Measurements from ENCODE around the gene AHNAK2.

Gene AHNAK2

DNA sequence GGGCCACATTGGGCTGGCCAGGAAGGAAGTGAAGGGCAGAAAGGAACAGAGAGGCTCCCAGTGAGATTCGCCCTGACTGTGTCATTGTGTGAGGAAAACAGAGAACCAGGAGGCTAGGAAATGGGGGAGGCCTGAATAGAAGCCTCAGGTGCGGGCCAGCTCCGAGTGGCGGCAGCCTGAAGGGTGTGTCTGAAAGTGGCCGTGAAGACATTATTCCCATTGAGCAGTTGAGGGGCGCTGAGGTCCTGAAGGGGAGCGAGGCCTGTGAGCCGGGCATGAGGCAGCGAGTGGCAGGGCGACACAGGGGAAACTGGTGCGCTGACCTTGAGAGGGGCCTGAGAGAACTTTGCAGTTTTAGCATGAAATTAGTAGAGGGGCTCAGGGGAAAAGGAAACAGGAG, 14.3 kb upstream of the AHNAK2 start:
- TF ChIP-seq, protein P1, sequence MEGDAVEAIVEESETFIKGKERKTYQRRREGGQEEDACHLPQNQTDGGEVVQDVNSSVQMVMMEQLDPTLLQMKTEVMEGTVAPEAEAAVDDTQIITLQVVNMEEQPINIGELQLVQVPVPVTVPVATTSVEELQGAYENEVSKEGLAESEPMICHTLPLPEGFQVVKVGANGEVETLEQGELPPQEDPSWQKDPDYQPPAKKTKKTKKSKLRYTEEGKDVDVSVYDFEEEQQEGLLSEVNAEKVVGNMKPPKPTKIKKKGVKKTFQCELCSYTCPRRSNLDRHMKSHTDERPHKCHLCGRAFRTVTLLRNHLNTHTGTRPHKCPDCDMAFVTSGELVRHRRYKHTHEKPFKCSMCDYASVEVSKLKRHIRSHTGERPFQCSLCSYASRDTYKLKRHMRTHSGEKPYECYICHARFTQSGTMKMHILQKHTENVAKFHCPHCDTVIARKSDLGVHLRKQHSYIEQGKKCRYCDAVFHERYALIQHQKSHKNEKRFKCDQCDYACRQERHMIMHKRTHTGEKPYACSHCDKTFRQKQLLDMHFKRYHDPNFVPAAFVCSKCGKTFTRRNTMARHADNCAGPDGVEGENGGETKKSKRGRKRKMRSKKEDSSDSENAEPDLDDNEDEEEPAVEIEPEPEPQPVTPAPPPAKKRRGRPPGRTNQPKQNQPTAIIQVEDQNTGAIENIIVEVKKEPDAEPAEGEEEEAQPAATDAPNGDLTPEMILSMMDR (IDR thresholded peaks at IDR 0.05; ENCODE audit: insufficient read depth, low read length, missing control alignments), result no peak
- no peak overlapping the region for H3K4me3 ChIP-seq (ENCODE audit: low read depth, low read length)
- DNase-seq (ENCODE audit: low read depth, low spot score), result no peak
- ChIA-PET POLR2A (no interaction called here), CTCF (no interaction called here)

DNA sequence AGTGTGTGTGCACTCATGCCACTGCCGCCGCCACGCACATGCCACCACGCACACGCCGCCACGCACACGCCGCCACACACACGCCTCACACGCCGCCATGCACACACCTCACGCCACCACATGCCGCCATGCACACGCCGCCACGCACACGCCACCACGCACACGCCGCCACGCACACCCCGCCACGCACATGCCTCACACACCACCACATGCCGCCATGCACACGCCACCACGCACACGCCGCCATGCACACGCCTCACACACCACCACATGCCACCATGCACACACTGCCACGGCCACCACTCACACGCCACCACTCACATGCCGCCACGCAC, 13.7 kb upstream of the AHNAK2 start:
- CTCF ChIA-PET, result no interaction called here
- TF ChIP-seq, protein P1 (IDR thresholded peaks at IDR 0.05; ENCODE audit: insufficient read depth, low read length, missing control alignments), result no peak
- POLR2A ChIA-PET, result no interaction called here
- no peak for DNase-seq (ENCODE audit: low read depth, low spot score)
- no peak overlapping the region for H3K4me3 ChIP-seq (ENCODE audit: low read depth, low read length)

DNA sequence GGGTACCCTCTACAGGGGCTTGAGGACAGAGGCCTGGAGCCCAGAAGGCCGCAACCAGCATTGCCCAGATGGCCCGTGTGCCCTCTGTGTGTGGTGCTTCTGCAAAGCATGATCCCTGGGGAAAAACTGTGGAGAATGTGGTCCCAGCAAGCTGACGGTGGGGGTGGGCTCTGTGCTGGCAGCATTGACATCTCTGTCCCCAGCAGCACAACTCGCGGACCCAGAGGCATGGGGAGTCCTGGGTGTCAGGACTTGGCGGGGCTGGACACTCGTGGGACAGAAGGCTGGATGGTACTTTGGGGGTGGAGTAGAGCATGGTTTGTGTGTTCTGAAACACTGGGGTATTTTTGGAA, 11.8 kb upstream of the AHNAK2 start:
- ChIA-PET POLR2A (no interaction called here), CTCF (interaction anchor here (2.6 to 7.7 kb wide), 2 partner anchors 15 to 55 kb away, joined by 14 to 37 read pairs; no protein-coding TSS in a partner anchor)
- DNase-seq (ENCODE audit: low read depth, low spot score), result no peak
- H3K4me3 ChIP-seq (ENCODE audit: low read depth, low read length), result no peak overlapping the region
- TF ChIP-seq, protein P1 (IDR thresholded peaks at IDR 0.05; ENCODE audit: insufficient read depth, low read length, missing control alignments), result no peak

DNA sequence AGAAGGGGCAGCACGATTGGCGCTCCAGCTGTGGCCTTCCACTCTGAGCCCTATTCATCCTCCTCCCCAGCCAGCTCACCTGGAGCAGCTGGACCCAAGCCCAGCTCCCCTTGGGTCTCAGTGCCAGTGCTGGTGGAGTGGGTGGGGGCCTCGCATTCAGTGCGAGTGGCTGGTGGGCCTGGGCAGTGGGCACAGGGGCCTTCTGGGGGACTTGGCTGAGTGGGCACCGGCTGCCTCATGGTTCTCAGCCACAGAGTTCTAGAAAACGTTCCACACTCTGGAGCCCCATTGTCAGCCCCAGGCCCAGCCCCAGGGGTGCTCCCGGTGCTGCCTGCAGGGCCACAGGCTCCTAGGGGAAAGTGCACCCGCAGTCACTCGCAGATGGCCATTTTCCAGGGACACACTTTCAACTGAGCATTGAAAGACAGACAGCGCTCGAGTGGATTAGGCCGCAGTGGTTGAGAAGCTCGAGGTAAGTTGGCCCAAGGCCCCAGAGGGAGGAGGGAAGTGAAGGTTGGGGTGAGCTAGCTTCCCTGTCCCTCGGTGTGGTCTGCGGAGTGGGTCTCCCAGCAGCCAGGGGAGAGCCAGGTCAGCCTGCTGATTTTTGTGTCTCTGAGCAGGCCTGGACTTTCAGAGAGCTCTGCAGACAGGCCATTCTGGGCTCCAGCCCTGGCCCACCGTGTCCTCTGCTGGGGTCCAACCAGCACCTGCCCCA, 11.2 kb upstream of the AHNAK2 start:
- POLR2A ChIA-PET, result no interaction called here
- DNase-seq (ENCODE audit: low read depth, low spot score), result no peak
- H3K4me3 ChIP-seq (ENCODE audit: low read depth, low read length), result no peak overlapping the region
- TF ChIP-seq, protein P1 (IDR thresholded peaks at IDR 0.05; ENCODE audit: insufficient read depth, low read length, missing control alignments), result no peak
- CTCF ChIA-PET, result interaction anchor here (2.6 to 7.7 kb wide), 2 partner anchors 14 to 55 kb away, joined by 14 to 37 read pairs; no protein-coding TSS in a partner anchor

DNA sequence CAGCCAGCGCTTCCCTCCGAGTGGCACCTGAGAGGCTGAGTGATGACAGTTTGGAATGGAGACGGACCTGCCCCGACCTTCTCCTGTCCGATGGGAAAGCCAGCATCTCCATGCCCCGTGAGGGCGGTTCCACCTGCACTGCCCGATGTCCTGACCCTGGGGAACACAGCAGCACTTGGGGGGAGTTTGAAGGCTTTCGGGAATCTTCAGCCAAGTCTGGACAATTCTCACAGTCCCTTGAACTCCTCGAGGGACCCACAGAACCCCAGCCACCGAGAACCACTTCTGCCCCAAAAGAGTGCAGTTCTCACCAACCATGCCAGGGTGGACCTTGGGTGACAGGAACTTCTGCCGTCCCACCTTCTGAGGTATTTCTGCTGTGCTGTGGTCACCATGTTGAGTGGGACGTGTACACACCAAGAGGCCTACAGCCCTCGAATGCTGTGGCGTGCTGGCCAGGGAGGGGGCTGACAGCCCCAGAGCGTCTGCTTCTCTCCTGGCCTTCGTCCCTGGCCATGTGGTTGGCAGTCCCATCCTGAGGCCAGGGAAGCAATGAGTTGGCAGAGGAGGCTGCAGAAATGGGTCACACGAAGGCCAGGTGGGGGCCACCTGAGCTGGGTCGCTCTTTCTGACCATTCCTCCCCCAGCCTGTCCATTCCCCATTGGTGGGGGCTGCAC, 8.5 kb upstream of the AHNAK2 start:
- POLR2A ChIA-PET, result no interaction called here
- peak overlapping the region; percentile 70 for H3K4me3 ChIP-seq (ENCODE audit: low read depth, low read length)

More for the DNA sequence above, 8.5 kb upstream of the AHNAK2 start:
- TF ChIP-seq, protein P1 (IDR thresholded peaks at IDR 0.05; ENCODE audit: insufficient read depth, low read length, missing control alignments), result no peak
- CTCF ChIA-PET, result interaction anchor here (1.4 to 7.7 kb wide), 2 partner anchors 11 to 58 kb away, joined by 6 to 37 read pairs; no protein-coding TSS in a partner anchor
- no peak for DNase-seq (ENCODE audit: low read depth, low spot score)
